GM18498 (cell line): ENCODE results near the gene NCOA1.
A peak's percentile ranks its signal among the peaks of the same experiment; 100 is the strongest.
"Not testable (repeated sequence)": the region's sequence is repeated elsewhere in the genome, so short reads cannot be mapped to it uniquely, and the experiment has no call there.

ENCODE experiments used
- ATAC-seq: cut with Tn5 transposase; IDR thresholded peaks from one replicate; pipeline ENCODE4 v1.9.1; 2021; ENCODE audit warnings: mild to moderate bottlenecking, moderate library complexity; ENCODE audit not compliant: unreplicated experiment

NCOA1 gene

DNA sequence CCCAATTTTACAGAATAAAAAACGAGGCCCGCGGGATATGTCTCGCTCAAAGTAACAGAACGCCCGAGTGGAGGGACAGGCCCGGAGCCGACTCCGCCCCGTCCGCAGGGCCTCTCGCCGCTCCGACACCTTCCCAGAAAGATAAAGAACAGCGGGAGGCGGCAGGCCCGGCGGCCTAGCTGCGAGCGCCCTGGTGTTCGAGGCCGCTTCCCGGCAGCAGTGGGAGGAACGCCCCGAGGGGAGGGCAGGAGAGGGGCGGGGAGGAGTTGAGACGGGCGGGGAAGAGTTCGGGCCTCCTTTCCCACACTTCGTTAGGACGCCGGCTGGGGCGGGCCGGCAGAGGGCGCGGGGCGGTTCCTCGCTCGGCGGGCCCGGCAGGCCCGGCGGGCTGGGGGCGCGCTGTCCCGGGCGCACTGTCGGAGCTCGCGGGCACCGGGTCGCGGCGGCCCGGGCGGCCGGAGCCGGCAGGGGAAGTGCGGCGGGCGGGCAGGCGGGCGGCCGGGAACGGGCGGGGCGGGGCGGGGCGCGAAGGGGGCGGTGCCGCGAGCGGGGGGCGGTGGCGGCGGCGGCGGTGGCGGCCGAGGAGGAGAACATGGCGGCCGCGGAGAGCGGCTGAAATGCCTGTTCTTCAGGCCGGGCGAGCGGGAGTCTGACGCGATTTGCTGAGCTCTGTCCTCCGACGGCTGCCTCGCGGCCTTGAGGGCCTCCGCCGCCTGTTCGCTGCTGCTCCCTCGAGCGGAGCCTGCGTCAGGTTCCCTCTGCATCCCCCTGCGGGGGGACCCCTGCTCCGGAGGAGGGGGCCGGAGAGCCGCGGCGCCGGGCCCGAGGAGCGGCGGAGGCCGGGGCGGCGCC, at the start of gene NCOA1:
Gene NCOA1, plus strand, starts transcription at position 565 of the 852 bp plus-strand sequence. CDS start 167,424 bp downstream, outside the sequence.
- peak; percentile 81 for ATAC-seq

DNA sequence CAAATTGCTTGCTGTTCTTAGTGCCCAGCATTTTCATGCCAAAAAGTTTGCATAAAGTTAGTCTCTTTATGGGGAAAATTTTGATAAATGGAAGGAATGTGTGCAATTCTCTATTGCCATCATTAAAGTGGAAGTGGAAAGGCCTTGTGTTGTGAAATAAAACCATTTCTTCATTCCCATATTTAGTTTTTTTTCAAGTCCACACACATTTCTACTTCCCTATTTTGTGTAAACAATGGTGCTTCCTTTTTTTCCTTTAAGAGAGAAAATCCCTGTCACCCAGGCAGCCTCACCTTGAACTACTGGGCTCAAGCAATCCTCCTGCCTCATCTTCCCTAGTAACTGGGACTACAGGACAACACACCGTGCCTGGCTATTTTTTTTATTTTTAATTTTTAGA, 42.3 kb upstream of the NCOA1 start:
- ATAC-seq, result no peak

DNA sequence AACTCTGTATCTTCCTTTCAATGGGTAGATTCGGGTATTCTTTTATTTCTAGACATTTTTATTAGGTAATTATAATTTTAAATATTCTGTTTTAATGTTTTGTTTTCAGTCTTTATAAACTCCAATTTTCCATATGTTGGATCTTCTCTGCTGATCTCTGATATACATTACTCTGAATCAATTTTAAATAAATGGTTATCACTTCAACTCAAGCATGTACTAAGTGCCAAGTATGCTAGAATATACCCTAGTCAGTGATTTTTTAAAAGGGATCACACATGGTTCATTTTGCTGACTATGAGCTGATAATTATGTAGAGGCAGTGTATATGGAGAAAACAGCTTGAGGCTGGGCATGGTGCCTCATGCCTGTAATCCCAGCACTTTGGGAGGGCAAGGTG, 41.7 kb upstream of the NCOA1 start:
- ATAC-seq, result no peak

DNA sequence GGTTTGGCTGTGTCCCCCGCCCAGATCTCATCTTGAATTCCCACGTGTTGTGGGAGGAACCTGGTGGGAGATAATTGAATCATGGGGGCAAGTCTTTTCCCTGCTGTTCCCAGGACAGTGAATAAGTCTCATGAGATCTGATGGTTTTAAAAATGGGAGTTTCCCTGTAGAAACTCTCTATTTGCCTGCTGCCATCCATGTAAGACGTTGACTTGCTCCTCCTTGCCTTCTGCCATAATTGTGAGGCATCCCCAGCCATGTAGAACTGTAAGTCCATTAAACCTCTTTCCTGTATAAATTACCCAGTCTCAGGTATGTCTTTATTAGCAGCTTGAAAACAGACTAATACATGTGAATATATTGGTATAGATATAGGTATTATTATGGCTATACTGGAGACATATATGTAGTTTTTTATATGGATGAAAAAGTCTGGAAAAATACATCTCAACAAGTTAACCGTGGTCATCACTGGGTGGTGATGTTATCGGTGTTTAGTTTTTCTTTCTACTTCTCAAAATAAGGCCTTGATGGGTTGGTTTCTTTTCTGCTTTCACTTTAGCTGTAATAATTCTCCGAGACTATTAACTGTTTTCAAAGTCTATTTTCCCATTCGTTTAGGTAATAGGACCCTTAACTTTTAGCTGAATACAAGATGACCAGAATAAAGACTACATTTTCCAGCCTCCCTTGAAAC, 39.1 kb upstream of the NCOA1 start:
- no peak for ATAC-seq

DNA sequence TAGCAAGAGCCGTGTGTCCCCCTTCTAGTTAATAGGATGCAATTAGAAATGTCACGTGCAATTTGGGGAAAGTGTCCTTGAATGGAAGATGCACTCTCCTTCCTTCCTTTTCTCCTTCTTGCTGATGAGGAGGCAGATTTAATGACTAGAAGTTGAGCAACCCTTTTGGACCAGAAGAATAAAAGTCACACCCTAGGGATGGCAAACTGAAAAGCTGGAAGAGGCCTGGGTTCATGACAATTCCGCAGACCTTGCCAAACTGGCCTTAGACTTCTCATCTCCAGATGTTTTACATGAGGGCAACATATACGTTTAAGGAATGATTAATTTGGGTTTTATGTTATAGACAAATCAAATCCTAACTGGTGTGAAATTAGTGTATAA, 38.6 kb upstream of the NCOA1 start:
- ATAC-seq, result no peak

DNA sequence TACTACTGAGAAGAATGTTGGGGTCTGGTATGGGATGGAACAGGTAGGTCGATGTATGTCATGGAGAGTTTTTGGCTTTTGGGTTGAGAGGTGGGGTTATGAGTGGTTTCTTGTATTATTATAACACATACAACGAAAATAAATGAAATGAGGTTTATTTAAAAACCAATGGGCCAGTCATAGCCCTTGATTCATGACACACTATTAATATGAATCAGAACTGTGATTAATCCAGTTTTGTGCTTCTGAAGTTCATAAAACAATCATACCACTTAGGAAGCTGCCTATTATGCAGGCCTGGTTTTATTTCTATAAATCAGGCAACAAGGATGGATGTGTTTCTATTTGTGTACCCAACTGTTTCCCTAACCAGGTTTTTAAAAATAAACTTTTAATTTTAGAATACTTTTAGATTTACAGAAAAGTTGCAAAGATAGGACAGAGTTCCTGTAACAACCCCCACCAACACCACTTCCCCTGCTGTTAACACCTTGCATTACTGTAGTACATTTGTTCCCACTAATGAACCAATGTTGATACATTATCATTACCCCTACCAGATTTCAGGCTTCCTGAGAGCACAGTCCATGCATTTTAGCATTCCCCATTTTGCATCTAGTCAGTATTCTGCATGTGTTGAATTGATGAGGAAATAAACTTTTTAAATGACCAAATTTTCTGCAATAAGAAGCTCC, 37.5 kb upstream of the NCOA1 start:
- ATAC-seq, result no peak

DNA sequence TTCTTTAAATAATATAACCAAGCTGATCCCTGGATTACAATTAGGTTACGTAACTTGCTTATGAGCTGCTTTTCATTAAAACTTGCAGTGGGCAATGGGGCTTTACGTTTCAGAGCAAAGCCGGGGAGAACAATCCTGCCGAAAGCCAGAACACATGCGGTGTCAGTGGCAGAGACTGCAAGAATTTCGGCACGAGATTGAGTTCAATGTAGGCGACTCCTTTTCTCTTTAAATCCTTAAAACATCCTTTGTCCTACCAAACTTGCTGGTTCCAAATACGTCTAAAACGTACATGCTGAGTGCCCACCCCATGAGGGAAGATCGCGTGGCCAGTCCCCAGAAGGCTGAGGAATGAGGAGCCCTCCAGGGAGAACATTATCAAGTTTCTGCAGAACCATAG, 36.8 kb upstream of the NCOA1 start:
- ATAC-seq, result no peak

DNA sequence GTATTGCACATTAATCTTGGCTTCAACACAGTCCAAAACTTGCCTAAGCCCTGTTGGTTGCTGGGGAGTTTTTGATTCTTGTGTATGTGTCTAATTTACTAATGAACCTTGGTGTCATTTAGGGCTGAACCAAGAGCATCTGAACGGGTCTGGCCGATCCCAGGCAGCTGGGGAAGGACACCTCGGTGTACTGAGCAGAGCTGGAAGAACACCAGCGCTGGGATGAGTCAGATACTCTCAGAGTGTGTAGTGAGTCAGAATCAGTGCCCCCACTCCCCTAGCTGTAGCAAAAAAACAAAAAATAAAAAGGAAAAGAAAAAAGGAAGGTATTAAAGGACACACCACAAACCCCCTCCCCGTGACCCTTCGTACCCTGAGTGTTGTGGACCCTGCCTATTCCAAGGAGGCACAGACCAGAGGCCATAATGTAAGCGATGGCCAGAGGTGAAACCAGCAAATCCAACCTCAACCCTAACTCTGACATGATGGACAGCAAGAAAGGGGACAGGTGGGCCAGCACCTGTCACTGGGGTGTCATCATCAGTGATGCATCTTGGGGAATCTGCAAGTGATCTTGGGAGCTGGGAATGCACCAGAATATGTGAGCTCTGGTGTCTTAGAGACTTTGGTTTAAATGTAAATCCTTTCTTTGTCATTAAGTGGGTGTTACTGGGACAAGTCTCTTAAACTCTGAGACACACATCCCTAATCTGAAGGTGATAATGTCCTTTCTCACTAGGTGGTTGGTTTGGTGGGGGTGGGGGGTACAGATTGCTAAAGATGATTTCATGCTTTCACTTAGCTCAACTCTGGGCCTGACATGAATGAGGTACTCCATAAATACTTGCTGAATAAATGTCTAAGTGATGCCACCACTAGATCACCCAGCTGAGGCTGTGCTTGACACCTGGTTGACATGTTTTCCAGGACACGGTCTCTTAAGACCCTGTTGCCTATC, 34.2 kb upstream of the NCOA1 start:
- ATAC-seq, result no peak

DNA sequence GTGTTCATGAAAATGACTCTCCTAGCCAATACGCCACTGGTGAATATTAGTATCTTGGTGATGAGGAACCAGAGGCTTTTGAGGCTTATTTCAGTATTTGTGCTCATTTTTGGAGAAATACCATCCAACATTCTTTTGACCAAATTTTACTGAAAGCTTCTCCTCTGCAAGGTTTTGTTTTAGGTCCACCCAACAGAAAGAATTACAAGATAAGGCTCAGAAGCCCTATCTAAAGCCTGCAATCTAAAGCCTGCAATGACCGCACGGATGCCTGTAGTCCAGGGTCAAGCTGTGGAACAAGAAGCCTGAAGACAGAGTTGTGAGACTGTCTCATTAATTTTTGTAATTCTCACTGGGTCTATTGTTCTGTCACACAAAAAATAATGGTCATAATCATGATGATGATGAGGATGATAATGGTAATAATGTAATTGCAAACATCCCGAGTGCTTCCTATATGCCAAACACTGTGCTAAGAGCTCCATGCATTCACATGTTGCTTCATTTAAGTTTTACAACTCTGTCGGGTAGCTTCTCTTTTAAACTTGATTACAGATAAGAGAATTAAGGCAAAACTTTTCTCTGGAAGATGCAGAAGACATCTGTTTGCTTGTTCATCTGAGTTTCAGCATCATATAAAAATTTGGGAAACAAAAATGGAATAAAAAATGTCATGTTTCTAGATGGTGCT, 33.2 kb upstream of the NCOA1 start:
- ATAC-seq, result no peak

DNA sequence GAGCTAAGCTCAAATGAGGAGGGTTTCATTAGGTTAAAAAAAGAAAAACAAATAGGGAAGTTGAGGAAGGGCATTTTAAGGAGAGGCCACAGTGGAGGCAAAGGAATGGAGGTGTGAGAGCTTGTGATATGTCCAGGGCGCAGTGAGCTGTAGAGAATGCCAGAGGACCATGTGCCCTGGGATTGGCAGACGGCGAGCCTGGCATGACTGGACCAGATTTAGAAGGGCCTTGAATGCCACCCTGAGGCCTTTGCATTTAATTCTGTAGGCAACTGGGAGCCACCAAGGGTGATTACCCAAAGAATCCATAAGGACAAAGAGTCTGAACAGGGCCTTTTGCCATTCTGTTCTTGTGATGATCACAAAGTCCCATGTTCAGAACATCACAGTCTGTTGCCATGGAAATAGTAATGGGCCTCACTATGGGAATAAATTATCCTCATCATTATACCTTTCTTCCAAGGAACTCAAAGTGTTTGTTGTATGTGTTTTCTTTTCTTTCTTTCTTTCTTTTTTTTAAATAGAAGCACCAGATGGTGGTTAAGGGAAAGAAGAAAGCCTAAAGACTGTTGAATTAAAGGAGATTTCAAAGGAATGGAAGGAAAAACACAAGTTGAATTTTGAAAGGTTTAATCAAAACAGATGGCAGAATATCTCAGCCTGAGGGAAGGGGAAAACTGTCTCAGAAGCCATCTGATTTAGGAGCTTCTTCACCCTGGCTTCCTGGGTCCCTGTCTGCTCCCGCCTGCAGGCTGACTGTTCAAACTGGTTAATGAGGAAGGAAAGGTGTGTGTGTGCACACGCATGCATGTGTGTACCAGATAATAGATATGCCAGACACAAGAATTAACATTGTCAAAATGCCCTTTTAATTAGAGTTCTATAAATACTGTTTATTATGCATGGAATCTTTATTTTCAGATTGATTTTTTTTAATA, 31.6 kb upstream of the NCOA1 start:
- no peak for ATAC-seq

DNA sequence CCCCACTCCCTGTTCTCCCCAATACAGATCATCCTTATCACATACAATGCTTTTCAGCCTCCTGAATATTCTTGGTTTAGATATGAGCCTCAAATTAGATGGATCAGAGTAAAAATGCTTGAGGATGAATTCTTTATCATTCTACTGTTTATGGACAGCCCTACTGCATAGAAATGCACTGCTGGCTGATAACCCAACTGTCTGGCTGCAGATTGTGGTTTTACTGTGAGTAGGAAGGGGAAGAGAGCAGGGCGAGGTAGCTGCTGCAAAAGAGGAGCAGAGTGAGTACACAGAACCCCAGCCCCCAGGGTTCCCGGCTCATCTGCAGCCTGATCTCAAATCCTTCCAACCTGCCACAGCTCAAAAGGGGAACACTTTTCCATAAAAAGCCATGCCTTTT, 29.4 kb upstream of the NCOA1 start:
- ATAC-seq, result no peak

DNA sequence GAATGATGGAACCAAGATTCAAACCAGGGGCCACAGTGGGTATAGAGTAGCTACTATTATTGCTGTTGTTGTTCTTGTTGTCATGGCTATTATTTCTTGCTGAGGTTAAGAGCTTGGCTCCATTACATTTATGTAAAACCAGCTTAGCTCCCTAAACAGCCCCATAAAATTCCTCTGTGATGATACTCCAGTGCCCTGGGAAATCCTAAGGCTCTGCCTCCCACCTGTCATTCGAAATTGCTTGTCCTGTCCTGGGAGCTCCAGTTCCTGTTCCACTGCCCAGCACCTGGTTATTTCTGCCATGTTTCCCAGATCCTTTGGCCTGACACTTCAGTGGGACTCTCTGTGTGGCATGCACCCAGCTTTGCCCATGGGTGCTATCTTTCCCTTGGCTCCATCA, 27.8 kb upstream of the NCOA1 start:
- ATAC-seq, result no peak

DNA sequence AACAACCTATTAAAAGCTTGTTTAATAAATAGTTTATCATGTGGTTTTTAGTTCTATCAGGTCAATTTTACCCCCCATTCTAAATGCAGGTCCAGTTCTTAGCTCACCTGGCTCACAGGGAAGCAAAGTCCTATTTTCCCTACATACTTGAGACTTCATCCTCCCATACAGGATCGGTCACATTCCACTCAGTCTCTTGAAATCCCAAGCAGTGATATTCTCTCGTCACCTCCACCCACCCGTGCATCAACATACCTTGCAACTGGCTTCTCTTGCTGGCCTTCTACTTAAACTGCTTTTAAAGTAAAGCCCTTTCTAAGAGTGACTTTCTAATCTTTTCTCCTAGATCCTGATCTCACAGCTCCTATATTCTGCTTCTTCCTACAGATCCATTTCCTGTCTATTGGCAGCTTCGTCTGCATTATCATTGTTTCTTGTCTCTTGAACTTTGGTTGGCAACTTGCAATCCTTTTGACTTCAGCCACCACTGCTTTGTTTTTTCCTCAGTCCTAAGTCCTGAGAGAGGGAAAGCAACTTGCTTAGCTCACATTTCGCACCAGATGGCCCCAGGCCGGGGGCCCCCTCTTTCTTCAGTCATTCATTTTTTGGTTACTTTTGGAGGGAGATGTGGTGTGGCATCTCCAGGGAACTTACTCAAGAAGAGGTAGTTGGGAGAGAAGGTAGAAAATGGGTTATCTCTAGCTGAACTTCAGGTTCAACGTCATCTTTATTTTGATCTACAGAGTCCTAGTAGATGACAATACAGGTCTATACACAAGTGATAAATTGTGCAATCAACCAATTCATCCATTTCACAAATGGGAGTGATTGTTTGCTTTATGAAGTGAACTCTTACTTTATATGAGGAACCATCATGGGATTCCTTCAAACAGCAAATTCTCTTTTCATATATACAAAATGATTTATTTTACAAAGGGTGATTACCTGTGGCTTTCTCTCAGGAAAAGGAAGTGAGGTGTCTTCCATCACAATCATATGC, 23.9 kb upstream of the NCOA1 start:
- no peak for ATAC-seq

DNA sequence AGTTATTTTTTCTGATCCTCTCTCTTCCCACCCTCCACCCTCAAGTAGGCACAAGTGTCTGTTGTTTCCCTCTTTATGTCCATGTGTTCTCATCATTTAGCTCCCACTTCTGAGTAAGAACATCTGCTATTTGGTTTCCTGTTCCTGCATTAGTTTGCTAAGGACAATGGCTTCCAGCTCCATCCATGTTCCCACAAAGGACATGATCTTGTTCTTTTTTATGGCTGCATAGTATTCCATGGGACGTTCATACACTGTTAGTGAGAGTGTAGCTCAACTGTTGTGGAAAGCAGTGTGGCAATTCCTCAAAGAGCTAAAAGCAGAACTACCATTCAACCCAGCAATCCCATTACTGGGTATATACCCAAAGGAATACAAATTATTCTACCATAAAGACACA, 22.6 kb upstream of the NCOA1 start:
- ATAC-seq, result not testable (repeated sequence)

DNA sequence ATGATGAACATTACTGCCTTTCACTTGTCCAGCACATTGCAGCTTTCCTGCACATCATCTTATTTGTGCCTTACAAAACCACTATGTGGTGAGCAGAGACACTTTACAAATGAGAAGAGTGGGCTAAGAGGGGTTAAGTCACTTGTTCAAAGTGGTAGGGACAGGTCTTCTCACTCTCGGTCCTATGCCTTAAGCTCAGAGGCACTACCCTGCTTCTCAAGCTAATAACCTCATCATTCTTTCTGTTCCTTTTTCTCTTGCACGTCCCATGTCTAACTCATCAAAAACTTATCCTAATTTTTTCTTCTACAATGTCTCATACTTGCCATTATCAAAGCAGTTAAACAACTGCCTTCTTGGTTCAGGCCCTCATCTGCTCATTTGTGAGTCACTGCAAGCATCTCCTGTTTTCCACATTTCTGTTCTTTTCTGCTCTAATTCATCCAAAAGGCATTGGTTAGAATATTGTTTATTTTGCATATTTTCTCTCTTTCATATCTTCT, 21.9 kb upstream of the NCOA1 start:
- no peak for ATAC-seq

DNA sequence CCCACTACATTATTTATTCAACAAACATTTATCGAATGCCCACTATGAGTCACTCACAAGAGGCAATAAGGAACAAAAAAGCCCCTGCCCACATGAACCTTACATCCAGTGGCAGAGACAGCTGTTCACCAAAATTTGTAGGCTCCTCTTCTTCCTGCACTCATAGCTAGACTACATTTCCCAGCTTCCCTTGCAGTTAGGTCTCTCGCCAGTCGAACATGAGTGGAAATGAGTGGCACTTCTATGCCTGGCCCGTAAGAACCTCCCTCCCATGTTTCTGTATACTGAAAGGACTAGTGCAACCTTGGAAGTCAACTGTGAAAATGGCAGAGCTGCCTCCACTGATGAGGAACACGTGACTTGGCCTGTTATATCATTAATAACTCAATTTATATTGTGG, 19.4 kb upstream of the NCOA1 start:
- no peak for ATAC-seq

DNA sequence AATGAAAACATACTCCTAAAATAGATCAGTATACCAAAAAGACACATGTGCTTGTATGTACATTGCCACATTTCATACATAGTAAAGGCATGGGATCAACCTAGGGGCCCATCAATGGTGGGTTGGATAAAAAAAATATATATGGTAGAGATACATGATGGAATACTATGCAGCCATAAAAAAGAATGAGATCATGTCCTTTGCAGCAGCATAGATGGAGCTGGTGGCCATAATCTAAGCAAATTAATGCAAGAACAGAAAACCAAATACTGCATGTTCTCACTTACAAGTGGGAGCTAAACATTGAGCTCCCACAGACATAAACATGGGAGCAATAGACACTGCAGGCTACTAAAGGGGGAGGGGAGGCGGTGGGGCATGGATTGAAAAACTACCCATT, 18.6 kb upstream of the NCOA1 start:
- no peak for ATAC-seq

DNA sequence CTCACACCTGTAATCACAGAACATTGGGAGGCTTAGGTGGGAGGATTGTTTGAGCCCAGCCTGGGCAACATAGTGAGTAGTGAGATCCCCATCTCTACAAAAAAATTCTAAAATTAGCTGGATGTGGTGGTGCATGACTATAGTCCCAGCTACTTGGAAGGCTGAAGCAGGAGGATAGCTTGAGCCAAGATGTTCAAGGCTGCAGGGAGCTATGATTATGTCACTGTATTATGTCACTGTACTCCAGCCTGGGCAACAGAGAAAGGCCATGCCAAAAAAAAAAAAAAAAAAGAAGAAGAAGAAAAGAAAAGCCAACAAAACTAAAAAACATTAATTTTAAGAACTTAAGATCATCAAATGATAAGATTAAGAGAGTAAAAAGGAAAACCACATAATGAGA, 17.4 kb upstream of the NCOA1 start:
- no peak for ATAC-seq
